Measurements from ENCODE around the gene DPYSL4.

DNA sequence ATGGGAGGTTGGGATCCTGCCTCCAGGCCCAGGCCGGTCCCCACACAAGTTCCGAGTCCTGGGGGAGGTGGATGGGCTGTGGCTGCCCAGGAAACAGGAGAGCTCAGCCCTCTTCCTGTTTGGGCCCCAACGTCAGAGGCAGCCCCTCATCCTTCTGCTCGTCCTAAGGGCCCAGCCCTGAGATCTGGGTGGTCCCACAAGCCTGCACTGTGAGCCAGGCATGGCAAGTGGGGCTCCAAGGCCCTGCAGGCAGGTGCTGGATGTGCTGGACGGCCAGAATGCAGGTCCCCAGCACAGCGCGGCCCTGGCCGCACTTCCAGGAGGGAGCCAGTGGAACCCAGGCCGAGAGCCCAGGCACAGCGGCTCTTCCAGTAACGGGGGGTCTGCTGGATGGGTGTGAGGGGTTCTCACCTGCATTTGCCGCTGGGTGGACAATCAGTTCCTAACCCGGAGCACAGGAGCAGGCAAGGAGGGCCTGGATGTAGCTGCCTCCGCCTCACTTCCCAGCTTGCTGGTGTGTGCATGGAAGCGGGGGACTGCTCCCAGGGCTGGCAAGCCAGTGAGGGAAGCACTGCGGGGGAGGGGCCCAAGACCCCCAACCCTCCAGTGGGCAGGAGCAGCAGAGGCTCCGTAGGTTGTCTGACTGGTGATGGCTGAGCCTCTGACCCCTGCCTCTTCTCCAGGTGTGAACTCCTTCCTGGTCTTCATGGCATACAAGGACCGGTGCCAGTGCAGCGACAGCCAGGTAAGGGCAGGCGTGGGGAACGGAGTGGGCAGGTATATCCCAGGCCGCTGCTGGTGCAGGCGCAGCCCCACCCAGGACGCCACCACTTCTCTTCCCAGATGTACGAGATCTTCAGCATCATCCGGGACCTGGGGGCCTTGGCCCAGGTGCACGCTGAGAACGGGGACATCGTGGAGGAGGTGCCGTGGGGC lies 9.7 kb downstream of the DPYSL4 start:
- TF ChIP-seq CREM (IDR thresholded peaks at IDR 0.05): no peak
- no peak for TF ChIP-seq CREM (CRISPR knock-in tag; IDR thresholded peaks at IDR 0.05)
- TF ChIP-seq RXRA (CRISPR knock-in tag; IDR thresholded peaks at IDR 0.05): no peak
- no peak for TF ChIP-seq KMT2B (CRISPR knock-in tag; IDR thresholded peaks at IDR 0.05)
- no peak for TF ChIP-seq ZBTB46 (CRISPR knock-in tag; IDR thresholded peaks at IDR 0.05; ENCODE audit: borderline replicate concordance)
